NCI-H1694 treated with DMSO at 0.1 percent for 48 hours (cell line): ENCODE measurements around the gene APH1B.
"Not testable (repeated sequence)": the region's sequence is repeated elsewhere in the genome, so short reads cannot be mapped to it uniquely, and the experiment has no call there.

Experiments used
- DNase-seq: peaks from one replicate; lab custom pipeline; 2025; lab: John Stamatoyannopoulos, UW

The APH1B gene

DNA sequence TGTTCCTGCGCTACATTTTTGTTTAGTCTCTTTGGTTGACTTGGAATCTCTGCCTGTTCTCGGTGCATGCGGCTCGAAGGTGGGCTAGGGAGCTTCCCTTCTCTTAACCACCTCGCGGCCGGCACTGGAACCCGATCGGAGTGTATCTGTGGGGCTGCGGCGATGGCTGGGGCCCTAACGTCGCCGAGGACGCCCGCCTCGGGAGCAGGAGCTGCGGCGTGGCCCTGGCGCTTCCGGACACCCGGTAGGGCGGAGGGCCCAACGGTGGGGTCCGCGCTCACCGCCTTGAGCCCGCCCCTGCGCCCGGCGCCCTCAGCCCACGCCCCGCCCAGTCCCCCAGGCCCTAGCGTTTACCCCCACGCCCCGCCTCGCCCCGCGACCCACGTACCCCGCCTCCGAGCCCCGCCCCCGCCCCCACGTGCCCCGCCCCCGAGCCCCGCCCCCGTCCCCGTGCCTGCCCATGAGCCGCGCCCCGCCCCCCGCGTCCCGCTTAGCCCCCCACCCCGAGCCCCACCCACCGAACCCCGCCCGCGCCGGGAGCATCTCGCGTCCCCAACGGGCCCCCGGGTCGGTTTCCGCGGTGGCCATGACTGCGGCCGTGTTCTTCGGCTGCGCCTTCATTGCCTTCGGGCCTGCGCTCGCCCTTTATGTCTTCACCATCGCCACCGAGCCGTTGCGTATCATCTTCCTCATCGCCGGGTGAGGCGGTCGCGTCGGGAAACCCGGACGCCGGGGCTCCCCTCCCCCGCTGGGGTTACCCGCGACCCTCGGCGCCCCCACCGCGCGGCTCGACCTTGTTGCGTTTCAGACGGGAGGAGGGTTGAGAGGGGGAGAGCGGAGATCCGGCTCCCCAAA lies at the start of gene APH1B:
TSS of gene APH1B (plus strand) at position 568 of the 855 bp plus-strand sequence. CDS start at position 587, 19 bp downstream.
- DNase-seq, result peak; percentile 30

DNA sequence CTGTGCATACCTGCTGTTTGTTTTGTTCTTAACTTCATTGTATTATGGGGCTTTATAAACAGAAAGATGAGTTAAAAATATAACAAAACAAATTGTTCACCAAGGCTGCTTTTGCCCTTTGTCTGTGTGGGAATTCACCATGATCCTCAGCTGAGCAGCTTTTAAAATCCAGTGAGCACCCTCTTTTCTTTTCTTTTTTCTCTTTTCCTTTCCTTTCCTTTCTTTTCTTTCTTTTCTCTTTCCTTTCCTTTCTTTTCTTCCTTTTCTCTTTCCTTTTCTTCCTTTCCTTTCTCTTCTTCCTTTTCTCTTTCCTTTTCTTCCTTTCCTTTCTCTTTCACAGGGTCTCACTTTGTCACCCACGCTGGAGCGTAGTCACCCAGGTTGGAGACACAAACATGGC lies 49.7 kb upstream of the APH1B start:
- DNase-seq, result no peak

DNA sequence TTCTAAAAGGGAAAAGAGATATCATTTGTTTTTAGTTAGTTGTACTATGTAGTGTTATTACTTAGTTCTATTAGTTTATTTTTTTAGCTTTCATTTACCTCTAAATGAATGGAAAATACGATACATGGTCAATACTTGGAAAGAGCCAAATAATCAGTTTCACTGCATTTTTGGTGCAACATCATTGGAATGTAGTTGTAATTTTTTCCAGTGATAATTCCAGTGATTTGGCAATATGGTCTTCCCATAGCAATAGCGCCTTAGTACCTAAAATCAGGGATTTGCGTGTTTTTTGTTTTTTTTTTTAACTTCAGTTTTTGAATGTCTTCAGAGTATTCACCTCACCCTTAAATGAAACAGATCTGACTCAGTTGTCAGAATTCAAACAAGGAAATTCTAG lies 46.2 kb upstream of the APH1B start:
- DNase-seq, result no peak

DNA sequence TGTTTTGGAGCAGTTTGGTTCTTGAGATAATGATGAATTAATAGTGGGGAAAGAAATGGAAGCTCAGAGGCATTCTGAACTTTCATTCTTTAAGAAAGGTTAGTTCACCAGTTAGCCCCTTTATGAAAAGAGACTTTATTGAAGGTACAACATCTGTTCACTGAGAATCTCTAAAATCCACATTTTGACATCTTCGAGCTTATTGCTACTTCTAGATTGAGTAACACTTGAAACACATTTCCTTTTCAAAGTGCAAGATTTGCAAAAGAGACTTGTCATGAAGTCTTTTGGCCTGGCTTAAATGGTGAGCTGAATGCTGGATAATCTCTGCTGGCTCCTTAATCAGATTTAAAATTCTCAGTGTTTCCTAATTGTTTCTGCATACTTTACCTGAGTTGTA lies 45.7 kb upstream of the APH1B start:
- DNase-seq, result no peak

DNA sequence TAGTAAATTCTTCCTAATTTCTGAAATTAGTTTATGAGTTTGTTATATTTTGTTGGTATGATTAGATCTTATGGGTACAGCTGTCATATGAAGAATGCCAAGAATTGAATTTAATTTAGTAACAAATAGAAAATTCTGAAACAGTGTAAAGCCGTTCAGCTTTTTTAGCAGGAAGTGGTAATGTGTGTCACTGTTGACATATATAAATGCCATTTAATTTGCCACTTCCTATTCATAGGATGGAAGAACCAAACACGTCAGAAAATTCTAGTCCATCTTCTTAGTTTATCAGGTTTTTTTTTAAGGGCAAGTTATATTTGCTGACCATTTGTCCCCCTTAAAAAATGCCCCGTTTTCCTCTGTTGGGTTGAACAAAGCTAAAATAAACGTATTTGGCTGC lies 45.0 kb upstream of the APH1B start:
- no peak for DNase-seq

DNA sequence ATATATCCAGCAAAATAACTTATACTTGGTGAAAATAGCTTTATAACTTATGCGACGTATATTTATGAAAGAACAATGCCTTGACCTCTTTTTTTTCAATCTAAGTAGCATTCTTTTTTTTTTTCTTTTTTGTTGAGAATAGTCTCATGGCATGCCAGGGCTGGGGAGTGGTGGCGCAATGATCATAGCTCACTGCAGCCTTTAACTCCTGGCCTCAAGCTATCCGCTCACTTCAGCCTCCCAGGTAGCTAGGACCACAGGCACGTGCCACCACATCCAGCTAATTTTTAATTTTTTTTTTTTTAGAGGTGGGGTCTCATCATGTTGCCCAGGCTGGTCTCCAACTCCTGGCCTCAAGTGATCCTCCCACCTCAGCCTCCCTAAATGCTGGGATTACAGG lies 44.5 kb upstream of the APH1B start:
- no peak for DNase-seq

DNA sequence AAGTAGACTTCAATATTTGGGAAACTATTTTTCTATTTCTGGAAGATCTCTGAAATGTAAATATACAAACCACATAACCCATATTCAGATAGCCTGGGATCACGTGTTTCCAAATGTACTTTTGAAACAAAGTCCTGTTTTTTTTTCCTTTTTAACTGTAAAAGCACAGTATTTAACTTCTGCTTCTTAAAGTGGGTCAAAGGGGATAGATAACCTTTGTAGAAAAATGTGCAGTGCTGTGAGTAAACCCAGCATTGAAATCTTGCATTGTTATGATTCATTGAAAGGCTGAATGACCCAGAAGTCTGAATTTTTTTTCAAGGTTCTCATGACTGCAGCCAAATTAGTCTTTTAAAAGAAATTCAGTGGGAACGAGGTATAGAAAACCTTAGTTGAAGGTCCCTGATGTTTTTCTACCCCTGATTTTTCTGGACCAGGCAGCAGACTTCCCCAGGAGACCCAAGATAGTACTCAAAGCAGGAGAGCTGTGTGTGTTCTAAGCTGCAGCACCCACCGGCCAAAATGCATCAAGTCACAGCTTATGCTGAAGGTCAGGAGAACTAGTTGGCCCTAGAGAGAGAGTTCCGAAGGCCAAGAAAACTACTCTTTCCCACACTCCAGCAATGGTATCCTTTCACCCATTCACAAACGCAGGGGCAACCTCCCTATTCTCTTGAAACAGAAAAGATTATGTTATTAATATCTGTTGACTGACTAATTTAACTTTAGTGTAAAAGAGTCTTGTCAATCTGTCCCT lies 43.6 kb upstream of the APH1B start:
- no peak for DNase-seq

DNA sequence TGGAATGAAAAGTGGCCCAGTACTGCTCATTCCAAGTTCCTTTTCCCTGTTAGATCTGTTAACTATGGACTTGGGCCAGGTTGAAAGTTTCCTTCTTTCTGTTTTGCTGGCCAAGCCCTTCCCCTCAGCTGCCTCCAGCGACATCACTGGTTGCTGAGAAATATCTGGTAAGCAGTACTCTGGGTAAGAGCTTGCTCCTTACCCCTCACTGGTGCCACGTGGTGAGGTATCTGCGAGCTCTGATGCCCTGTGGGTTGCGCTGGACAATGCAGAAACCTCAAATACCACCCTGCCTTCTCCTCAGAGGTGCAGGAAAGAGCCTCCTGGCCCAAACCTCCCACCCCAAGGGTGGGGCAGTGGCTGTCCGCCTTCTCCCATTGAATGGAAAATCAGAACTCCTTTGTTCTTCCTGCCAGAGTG lies 42.9 kb upstream of the APH1B start:
- DNase-seq, result no peak

DNA sequence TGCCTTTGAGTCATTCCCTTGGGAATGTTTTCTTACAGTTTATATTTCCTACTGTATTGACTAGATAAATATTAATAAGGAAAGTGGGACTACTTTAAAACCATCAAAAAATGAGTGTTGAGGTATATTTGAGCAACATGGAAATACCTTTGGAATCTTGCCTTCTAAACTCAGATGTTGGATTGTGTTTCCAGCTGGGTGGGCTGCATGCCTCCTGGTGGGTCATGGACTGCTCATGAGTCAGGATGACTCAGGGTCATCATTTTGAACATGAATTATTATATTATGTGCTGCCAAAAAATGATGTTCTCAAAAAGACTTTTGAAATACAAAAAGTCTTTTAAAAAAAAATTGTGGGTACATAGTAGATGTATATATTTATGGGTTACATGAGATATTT lies 41.1 kb upstream of the APH1B start:
- no peak for DNase-seq

DNA sequence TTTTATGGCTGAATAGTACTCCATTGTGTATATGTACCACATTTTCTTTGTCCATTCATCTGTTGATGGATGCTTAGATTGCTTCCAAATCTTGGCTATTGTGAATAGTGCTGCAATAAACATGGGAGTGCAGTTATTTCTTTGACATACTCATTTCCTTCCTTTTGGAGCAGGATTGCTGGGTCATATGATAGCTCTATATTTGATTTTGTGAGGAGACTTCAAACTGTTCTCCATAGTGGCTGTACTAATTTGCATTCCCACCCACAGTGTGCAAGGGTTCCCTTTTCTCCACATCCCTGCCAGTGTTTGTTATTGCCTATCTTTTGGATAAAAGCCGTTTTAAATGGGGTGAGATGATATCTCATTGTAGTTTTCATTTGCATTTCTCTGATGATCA lies 40.3 kb upstream of the APH1B start:
- not testable (repeated sequence) for DNase-seq

DNA sequence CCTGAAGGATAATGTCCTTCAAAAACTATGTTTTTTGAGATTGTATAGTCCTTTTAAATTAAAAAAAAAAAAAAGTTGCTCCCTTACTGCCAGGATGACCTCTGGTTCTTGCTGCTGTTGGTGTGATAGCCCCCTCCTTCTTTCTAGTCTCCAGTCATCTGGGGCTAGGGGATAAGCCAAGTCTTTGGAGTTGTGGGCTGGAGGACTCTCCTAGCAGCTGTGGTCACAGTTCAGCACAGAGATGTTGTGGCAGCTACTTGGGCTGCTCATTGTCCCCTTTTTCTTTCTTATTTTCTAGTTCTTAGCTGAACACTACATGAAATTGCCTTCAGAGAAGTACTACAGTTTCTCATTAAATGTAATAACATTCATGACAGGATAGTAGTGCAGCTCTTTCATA lies 39.2 kb upstream of the APH1B start:
- DNase-seq, result no peak

DNA sequence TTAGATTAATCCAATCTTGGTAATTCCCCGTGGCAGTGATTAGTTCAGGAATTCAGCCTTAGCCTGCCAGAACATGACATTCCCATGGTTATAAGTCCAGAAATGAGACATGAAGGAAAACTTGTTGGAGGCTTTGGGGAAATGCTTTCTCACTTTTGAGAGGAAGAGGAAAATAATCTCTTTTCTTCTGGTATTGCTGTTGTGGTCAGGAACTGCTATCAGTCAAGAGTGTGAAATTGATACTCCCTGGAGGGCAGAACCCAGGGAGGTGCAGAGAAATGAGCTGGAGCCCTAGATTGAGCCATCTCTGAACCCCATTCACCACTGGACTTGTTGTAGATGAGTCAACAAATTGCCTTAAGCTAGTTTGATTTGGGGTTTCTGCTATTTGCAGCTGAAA lies 38.6 kb upstream of the APH1B start:
- DNase-seq, result no peak

DNA sequence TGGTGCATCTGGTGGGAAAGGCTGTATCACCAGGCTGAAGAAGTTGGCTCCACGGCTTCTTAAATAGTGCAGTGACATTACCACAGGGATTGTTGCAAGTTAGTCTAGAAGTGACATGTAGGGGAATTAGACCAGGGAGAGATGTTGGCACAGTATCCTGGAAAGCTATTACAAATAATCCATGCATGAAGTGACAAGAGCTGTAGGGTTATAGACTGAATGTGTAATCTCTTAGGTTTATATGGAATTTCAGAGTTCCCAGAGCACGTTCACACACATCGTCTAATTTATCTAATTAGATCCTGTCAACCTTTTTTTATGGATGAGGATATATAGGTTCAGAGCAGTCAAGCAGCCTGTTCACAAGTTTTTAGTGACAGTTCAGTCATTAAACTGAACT lies 37.3 kb upstream of the APH1B start:
- DNase-seq, result peak; percentile 11

DNA sequence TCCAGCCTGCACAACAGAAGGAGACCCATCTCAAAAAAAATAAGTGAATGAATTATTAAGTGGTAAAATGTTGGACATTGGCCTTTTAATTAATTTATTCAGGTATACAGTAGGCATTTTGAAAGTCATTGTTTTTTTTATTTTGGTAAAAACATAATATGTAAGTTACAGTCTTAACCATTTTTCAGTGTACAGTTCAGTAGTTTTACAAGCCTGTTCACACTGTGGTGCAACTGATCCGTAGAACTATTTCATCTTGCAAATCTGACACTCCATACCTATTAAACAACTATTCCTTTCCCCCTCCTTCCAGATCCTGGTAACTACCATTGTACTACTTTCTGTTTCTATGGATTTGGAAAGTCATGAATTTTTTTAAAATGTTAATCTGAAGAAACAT lies 36.1 kb upstream of the APH1B start:
- no peak for DNase-seq

DNA sequence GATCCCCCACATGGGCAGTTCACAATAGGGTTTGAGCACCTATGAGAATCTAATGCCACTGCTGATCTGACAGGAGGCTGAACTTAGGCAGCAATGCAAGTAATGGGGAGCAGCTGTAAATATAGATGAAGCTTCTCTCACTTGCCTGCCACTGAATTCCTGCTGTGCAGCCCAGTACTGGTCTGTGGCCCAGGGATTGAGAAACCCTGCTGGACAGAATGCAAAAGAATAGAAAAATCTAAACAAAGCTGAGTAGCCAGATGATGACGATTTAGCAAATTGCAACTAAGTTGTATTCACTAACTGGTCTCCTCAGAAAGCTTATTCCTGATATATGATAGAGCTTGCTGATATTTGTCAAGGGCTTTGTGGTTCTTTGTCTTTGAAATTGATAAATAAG lies 34.3 kb upstream of the APH1B start:
- no peak for DNase-seq

DNA sequence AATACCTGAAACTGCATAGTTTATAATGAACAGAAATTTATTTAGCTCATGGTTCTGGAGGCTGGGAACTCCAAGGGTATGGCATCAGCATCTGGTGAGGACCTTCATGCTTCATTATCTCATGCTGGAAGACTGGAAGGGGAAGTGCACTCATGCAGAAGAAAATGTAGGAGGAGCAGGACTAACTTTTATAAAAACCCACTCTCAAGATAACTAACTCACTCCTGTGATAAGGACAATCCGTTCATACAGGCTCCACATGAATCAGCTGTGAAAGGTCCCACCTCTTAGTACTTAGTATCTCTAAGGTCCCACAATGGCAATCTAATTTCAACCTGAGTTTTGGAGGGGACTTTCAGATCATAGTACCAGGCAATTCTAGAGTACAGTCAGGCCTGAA lies 33.6 kb upstream of the APH1B start:
- DNase-seq, result no peak

DNA sequence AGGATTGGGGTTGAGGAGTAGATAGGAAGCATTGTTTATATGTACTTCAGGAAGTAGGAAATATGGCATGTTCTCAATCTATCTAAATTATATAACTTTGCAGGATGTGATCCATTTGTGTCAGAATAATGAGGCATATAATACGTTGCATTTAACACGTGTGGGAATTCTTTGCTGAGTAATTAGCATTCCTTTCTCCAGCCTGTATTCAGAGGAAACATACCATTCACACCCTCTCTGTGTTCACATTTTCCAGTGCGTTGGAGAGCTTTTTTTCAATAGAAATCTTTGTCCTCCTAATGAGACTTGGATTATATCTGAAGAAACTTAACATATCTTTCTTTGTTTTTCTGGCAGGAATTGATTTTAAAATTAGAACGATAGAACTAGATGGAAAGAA lies 33.0 kb upstream of the APH1B start:
- DNase-seq, result no peak

DNA sequence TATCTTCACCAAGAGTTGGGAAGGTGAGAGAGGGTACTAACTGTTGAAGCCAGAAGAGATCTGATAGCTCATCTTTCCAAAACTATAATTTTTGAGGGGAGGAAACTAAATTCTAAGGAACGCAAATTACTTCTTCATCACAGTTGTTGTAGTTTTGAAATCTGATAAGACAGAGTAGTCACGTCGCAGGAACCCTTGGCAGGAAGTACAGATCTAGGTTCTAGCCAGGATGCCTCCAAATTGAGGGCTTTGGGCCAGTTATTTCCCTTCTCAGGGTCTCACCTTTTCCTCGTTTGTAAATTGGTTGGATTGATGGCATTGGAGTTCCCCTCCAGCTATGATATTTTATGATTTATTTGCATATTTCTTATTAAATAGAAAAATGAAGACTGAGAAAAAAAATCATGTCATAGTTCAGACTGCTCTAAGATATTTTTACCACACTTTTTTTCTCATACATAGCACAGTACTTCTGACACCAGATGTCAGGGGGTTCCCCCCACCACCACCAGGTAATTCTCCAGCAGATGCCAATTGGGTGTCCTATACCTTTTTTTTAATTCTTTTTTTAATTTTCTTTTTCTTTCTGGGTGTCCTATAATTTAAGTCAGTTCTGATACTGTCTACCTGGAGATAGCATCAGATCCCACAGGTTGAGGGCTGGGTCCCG lies 32.3 kb upstream of the APH1B start:
- DNase-seq, result no peak

DNA sequence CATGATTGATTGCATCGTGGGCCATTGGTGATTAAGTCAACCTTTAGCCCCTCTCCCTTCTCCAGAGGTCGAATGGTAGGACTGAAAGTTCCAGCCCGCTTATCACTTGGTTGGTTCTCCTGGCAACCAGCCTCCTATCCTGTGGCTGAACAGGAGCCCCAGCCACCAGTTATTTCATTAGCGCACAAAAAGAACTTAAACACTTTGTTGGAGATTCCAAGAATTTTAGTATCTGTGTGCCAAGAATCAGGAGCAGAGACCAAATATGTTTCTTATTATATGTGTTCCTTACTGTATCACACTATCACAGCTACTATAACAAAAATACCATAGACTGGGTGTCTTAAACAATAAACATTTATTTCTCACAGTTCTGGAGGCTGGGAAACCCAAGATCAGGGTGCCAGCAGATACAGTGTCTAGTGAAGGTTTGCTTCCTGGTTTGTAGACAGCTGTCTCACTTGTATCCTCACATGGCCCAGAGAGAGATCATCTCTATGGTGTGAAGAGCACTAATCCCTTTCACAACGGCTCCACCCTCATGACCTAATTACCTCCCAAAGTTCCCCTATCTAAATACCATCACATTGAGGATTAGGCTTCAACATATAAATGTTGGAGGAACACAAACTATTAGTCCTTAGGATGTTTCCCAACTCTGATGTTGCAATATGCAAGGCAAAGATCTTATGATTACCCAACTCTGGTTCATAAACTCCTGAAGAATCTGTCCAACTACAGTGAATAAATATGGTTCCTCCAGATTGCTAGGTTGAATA lies 30.5 kb upstream of the APH1B start:
- DNase-seq, result no peak

DNA sequence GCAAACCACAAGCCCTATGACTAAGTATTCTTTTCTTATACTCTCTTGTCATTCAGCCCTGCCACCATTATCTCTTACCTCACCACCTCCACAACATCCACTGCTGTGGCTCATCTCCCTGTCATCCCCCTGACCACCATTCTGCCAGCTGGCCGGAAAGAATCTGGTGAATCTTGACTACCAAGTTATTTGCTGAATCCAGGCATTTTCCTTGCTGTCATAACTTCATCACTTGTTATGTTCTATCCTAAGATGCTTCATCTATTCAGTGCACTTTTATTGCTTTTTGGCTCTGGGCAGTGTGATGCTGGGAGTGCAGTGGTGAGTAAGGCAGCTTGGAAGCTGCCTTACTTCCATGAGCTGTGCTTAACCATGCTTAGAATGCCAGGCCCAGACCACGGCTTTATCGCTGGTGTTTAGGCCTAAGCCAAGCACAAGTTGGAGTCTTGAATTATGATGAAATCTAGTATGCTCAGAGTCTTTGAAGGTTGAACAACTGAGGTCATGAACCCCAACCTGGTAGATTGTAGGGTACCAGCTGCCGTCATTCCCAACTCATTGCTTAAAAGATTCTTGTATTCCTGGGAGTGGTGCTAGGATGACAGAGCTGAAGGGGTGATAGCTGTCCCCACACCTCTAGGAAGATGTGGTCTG lies 27.0 kb upstream of the APH1B start:
- no peak for DNase-seq

DNA sequence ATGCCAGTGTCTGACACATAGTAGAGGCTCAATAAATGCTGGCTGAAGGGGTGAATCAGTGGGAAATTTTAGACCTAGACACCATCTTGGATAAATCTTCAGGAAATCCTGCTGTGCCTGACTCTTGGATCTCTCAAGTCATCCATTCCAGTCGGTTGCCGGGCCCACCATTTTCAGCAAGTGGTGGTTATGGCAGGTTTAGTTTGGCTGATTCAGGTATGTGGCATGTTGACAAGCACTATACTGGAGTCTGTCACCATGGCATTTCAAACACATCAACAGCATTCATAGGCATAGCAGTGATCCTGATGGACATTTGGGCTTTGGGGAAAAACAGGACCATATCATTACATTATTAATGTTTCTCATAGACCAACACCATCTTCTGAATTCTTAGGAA lies 25.7 kb upstream of the APH1B start:
- no peak for DNase-seq

DNA sequence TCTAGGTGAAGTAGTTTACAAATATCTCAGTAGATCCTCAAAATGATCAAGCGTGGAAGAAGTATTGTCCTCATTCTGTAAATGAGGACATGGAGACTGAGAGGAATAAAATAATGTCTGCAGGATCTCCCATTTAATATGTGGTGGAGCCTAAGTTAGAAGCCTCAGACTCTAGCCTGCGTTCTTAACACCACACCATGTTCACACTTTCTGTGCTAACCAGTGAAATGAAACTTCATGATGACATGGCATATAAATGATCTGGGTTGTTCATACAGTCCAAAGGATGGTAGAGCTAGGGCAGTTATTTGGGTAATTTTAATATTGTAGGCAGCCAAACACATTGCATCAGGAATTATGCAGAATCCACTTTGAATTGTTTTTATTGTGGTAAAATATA lies 25.1 kb upstream of the APH1B start:
- DNase-seq, result no peak
